GM12891 (cell line): Measurements from ENCODE around the gene CEP104.

Experiments
- POLR2AphosphoS5 ChIP-seq: IDR thresholded peaks from 2 replicates; pipeline ENCODE4 v1.6.1; 2011; ENCODE audit warnings: low read depth, low read length, control low read depth
- SPI1 ChIP-seq: IDR thresholded peaks from 2 replicates; pipeline ENCODE4 v1.6.1; 2011; ENCODE audit warnings: low read depth, low read length, control low read depth

DNA sequence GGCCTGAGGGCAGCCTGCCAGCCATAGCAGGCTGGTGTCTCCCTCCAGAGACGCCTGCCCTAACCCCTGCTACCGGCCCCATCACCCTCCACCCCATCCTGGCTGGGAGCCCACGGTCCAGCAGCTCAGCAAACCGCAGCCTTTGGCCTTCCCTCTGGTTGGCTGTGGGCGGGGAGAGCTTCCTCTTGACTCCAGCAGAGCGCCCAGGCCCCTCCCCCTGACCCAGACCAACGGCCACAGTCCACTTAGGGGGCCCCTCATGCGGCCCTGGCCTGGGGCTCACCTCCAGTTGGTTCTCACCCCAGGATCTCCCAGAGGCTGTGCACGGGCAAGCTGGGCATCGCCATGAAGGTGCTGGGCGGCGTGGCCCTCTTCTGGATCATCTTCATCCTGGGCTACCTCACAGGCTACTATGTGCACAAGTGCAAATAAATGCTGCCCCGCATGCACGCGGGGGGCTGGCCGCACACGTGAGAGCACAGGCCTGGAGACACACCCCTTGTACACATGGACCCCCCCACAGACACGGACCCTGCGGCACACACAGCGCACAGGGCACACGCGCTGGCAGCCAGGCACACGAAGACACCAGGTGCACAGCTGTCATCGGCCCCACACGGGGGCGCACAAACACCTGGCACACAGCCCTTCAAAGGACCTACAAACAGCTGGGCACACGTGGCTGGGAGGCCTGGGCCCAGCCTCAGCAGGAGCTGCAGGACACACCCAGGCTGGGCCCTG, 81.4 kb downstream of the CEP104 start:
- TF ChIP-seq POLR2AphosphoS5 (no peak), SPI1 (no peak)
